ENCODE measurements around the gene CSNK2A1. TPM values are rescaled to one million over a fixed set of nuclear protein-coding genes. Genes with fewer than 3 reads are reported as not detected.

Gene CSNK2A1
- total and polyA plus RNA-seq, 4 donors, result 17.0 to 60.3 (median 39.7) TPM

GRCh38 chr20:555976-556385 is 12.4 kb upstream of the CSNK2A1 start:
- H3K4me3 ChIP-seq (ENCODE audit: low read depth in 1 of 3, low read length in 3 of 3), result no peak overlapping the region
- TF ChIP-seq MAX (IDR thresholded peaks at IDR 0.05) (no peak), JUND (IDR thresholded peaks at IDR 0.05) (no peak), FOXA2 (IDR thresholded peaks at IDR 0.05) (no peak), REST (IDR thresholded peaks at IDR 0.05) (no peak), TAF1 (conservative IDR thresholded peaks at IDR 0.05) (no peak), FOXA1 (IDR thresholded peaks at IDR 0.05) (no peak), SP1 (IDR thresholded peaks at IDR 0.05) (no peak), CTCF (IDR thresholded peaks at IDR 0.05; ENCODE audit: low read depth, low read length, missing input control) (no peak), YY1 (IDR thresholded peaks at IDR 0.05) (no peak), RAD21 (IDR thresholded peaks at IDR 0.05) (no peak), ZBTB33 (IDR thresholded peaks at IDR 0.05) (no peak)
- no peaks in the 10 kb centered on the region for H3K9me3 ChIP-seq (ENCODE audit: control insufficient read depth in 4 of 4, low read length in 3 of 4)
- no peaks in the 10 kb centered on the region for H3K36me3 ChIP-seq (ENCODE audit: control insufficient read depth in 4 of 4, insufficient read depth in 3 of 4, low read depth in 1 of 4, low read length in 3 of 4)
- WGBS, result 21% methylated on average over 6 of the region's 6 CpGs
- peaks cover 0 to 6% (median 0%) of the 10 kb centered on the region in 4 donors for H3K27me3 ChIP-seq (ENCODE audit: control insufficient read depth in 4 of 4, insufficient read depth in 4 of 4, low read length in 3 of 4)
- peak; percentile 51 for DNase-seq (ENCODE audit: low spot score)
- no peak overlapping the region for H3K9ac ChIP-seq (ENCODE audit: low read depth in 1 of 2, low read length in 2 of 2)
- no peak overlapping the region for H3K27ac ChIP-seq (ENCODE audit: low read depth in 1 of 2, low read length in 2 of 2)
- no peaks in the 10 kb centered on the region for H3K4me1 ChIP-seq (ENCODE audit: control insufficient read depth in 4 of 4, insufficient read depth in 4 of 4, low read length in 3 of 4)

GRCh38 chr20:550611-551010 is 7.0 kb upstream of the CSNK2A1 start:
- 80% methylated on average over 7 of the region's 7 CpGs for WGBS
- H3K4me3 ChIP-seq (ENCODE audit: low read depth in 1 of 3, low read length in 3 of 3), result no peak overlapping the region
- no peaks in the 10 kb centered on the region for H3K9me3 ChIP-seq (ENCODE audit: control insufficient read depth in 4 of 4, low read length in 3 of 4)
- no peak for TF ChIP-seq RAD21 (IDR thresholded peaks at IDR 0.05)
- no peak for TF ChIP-seq JUND (IDR thresholded peaks at IDR 0.05)
- no peak for TF ChIP-seq REST (IDR thresholded peaks at IDR 0.05)
- no peak for TF ChIP-seq HNF4A (conservative IDR thresholded peaks at IDR 0.05)
- no peak for TF ChIP-seq ZBTB33 (IDR thresholded peaks at IDR 0.05)
- H3K27me3 ChIP-seq (ENCODE audit: control insufficient read depth in 4 of 4, insufficient read depth in 4 of 4, low read length in 3 of 4), result peaks cover 0 to 3% (median under 1%) of the 10 kb centered on the region in 4 donors
- no peak overlapping the region for H3K9ac ChIP-seq (ENCODE audit: low read depth in 1 of 2, low read length in 2 of 2)
- no peaks in the 10 kb centered on the region for H3K36me3 ChIP-seq (ENCODE audit: control insufficient read depth in 4 of 4, insufficient read depth in 3 of 4, low read depth in 1 of 4, low read length in 3 of 4)
- DNase-seq (ENCODE audit: low spot score), result no peak
- H3K27ac ChIP-seq (ENCODE audit: low read depth in 1 of 2, low read length in 2 of 2), result no peak overlapping the region
- H3K4me1 ChIP-seq (ENCODE audit: control insufficient read depth in 4 of 4, insufficient read depth in 4 of 4, low read length in 3 of 4), result no peaks in the 10 kb centered on the region
